ENCODE results near the gene CEACAM20. TPM values are rescaled to one million over a fixed set of nuclear protein-coding genes. Genes with fewer than 3 reads are reported as not detected.

CEACAM20 gene
- total and polyA plus RNA-seq, 2 of the 13 experiments (the other 11 are each of a cell fraction or from before 2014, with no cell fraction given), result 0.04 TPM; not detected in 1

GRCh38 chr19:44499962-44500949 lies 29.2 kb downstream of the CEACAM20 start, which contains the start of gene ZNF180 (continued):
- TF ChIP-seq GLMP (CRISPR knock-in tag; IDR thresholded peaks at IDR 0.05; ENCODE audit: borderline replicate concordance) (no peak), CENPT (CRISPR knock-in tag; IDR thresholded peaks at IDR 0.05; ENCODE audit: low read depth) (0 out of 2 replicates have a peak, but pooled peaks have one; percentile 39), NRL (CRISPR knock-in tag; IDR thresholded peaks at IDR 0.05; ENCODE audit: borderline replicate concordance) (peak; percentile 93), ZFP37 (CRISPR knock-in tag; IDR thresholded peaks at IDR 0.05; ENCODE audit: borderline replicate concordance) (no peak), ZNF121 (CRISPR knock-in tag; IDR thresholded peaks at IDR 0.05) (peak; percentile 67; the same call in 1 of the 2 replicates), YEATS4 (CRISPR knock-in tag; IDR thresholded peaks at IDR 0.05; ENCODE audit: borderline replicate concordance) (peak; percentile 91), ZUFSP (CRISPR knock-in tag; IDR thresholded peaks at IDR 0.05; ENCODE audit: borderline replicate concordance) (no peak), RNF2 (conservative IDR thresholded peaks at IDR 0.05; ENCODE audit: low read depth) (peak; percentile 40; the same call in 1 of the 2 replicates), RCOR2 (CRISPR knock-in tag; IDR thresholded peaks at IDR 0.05) (0 out of 2 replicates have a peak, but pooled peaks have one; percentile 34), ARID5B (CRISPR knock-in tag; IDR thresholded peaks at IDR 0.05) (peak; percentile 72; the same call in 1 of the 2 replicates), ZNF772 (CRISPR knock-in tag; IDR thresholded peaks at IDR 0.05) (peak; percentile 99), KAT7 (CRISPR knock-in tag; IDR thresholded peaks at IDR 0.05; ENCODE audit: borderline replicate concordance) (peak; percentile 75; the same call in 1 of the 2 replicates), ZNF350 (CRISPR knock-in tag; IDR thresholded peaks at IDR 0.05; ENCODE audit: borderline replicate concordance, low read depth) (peak; percentile 97), DRAP1 (CRISPR knock-in tag; IDR thresholded peaks at IDR 0.05) (peak; percentile 25; the same call in 1 of the 2 replicates), SMYD3 (CRISPR knock-in tag; IDR thresholded peaks at IDR 0.05) (no peak), ZNF75D (CRISPR knock-in tag; IDR thresholded peaks at IDR 0.05; ENCODE audit: borderline replicate concordance) (no peak)

Data from HepG2 (cell line).